ENCODE results near the gene SERPINA9.

The SERPINA9 gene

DNA sequence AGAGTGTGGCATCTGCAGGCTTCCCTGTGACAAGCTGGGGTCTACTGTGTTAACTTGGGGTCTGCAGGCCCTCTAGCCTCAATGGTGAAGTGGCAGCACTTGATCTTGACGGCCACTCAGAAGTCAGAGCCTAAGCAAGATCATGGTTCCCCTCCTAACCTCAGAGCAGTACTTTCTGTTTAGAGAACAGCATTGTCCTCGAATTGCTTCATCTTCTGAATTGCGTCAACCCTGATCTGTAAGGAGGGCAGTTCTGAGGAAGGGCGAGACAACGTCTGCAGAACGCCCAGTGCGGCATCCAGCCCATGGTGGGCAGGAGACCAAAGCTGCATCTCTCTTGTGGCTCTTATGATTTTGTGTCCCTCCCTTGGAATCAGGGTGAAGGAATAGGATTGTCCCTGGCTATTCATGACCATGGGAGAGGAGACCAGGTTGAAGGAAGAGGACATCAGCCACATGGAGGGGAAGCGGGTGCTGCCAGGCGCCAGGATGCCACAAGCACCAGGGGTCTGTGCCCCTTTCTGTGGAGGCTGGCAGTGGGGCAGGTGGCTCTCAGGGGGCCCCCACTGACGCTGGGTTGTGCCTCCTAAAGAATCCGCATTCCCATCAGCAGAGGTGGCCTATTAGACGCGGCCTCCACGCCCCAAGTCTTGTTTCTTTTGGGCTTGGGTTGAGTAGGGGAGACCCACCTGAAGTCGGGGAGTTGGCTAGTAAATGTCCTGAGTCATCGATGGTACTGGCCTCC is 2.2 kb downstream of the SERPINA9 start:
- TF ChIP-seq, protein P1, sequence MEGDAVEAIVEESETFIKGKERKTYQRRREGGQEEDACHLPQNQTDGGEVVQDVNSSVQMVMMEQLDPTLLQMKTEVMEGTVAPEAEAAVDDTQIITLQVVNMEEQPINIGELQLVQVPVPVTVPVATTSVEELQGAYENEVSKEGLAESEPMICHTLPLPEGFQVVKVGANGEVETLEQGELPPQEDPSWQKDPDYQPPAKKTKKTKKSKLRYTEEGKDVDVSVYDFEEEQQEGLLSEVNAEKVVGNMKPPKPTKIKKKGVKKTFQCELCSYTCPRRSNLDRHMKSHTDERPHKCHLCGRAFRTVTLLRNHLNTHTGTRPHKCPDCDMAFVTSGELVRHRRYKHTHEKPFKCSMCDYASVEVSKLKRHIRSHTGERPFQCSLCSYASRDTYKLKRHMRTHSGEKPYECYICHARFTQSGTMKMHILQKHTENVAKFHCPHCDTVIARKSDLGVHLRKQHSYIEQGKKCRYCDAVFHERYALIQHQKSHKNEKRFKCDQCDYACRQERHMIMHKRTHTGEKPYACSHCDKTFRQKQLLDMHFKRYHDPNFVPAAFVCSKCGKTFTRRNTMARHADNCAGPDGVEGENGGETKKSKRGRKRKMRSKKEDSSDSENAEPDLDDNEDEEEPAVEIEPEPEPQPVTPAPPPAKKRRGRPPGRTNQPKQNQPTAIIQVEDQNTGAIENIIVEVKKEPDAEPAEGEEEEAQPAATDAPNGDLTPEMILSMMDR (IDR thresholded peaks at IDR 0.05; ENCODE audit: control extremely low read depth, extremely low read depth, low read depth, missing control alignments): no peak
- CTCF ChIA-PET: interaction anchor here (1.3 to 2.3 kb wide), 2 partner anchors 12 to 18 kb away, joined by 3 to 9 read pairs; no protein-coding TSS in a partner anchor
- no peak for DNase-seq (ENCODE audit: extremely low spot score)
- POLR2A ChIA-PET: no interaction called here

GRCh38 chr14:94472842-94473241 is 3.2 kb downstream of the SERPINA9 start:
- no peak for DNase-seq (ENCODE audit: extremely low spot score)
- TF ChIP-seq, protein P1 (IDR thresholded peaks at IDR 0.05; ENCODE audit: control extremely low read depth, extremely low read depth, low read depth, missing control alignments): no peak
- ChIA-PET CTCF (interaction anchor here (2.3 kb wide), 1 partner anchor 13 kb away, joined by 9 read pairs; no protein-coding TSS in a partner anchor), POLR2A (no interaction called here)

- TF ChIP-seq, protein P1 (IDR thresholded peaks at IDR 0.05; ENCODE audit: control extremely low read depth, extremely low read depth, low read depth, missing control alignments): no peak
- ChIA-PET CTCF (no interaction called here), POLR2A (no interaction called here)
- no peak for DNase-seq (ENCODE audit: extremely low spot score)
Observed at GRCh38 chr14:94471045-94471444, 5.0 kb downstream of the SERPINA9 start.

GRCh38 chr14:94470311-94470710 is 5.7 kb downstream of the SERPINA9 start:
- POLR2A ChIA-PET: no interaction called here
- TF ChIP-seq, protein P1 (IDR thresholded peaks at IDR 0.05; ENCODE audit: control extremely low read depth, extremely low read depth, low read depth, missing control alignments): no peak
- CTCF ChIA-PET: interaction anchor here (3.1 kb wide), 1 partner anchor 16 kb away, joined by 17 read pairs; no protein-coding TSS in a partner anchor
- DNase-seq (ENCODE audit: extremely low spot score): no peak

DNA sequence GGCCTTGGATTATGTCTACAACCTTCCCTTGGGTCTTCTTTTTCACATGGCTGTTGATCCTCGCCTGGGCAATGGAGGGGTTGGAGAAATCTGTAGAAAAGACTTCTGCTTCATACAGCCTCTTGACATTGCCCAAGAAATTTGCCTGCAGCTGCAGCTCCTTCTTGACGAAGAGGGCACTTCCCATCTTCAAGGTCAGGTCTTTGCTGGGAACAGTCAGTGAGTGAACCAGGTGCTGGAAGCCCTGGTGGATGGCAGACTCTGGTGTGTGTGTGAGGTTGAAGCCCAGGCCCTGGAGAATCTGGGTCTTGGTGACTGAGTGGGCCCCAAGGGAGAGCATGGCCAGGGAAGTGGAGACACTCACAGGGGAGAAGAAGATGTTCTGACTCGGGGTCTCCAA is 6.7 kb downstream of the SERPINA9 start:
- no peak for DNase-seq (ENCODE audit: extremely low spot score)
- POLR2A ChIA-PET: no interaction called here
- CTCF ChIA-PET: interaction anchor here (1.0 to 3.1 kb wide), 5 partner anchors 12 to 125 kb away, joined by 3 to 17 read pairs (median 3); no protein-coding TSS in a partner anchor
- TF ChIP-seq, protein P1 (IDR thresholded peaks at IDR 0.05; ENCODE audit: control extremely low read depth, extremely low read depth, low read depth, missing control alignments): no peak

GRCh38 chr14:94467728-94468520 is 8.1 kb downstream of the SERPINA9 start:
- CTCF ChIA-PET: interaction anchor here (1.3 to 3.1 kb wide), 4 partner anchors 18 to 124 kb away, joined by 3 to 17 read pairs (median 4); no protein-coding TSS in a partner anchor
- POLR2A ChIA-PET: no interaction called here
- TF ChIP-seq, protein P1 (IDR thresholded peaks at IDR 0.05; ENCODE audit: control extremely low read depth, extremely low read depth, low read depth, missing control alignments): no peak
- DNase-seq (ENCODE audit: extremely low spot score): no peak

Measured in GM10248 (cell line).